22Rv1 (cell line): ENCODE measurements around the gene DGKB.

Source experiments
- H3K27ac ChIP-seq: fragments of 450-650 bp; 2 replicates; pipeline ENCODE4 v1.5.1; 2017
- CTCF ChIP-seq: fragments of 450-650 bp; IDR thresholded peaks from 2 replicates; pipeline ENCODE4 v1.5.1; 2017; ENCODE audit warnings: mild to moderate bottlenecking
- ZFX ChIP-seq: fragments of 450-650 bp; IDR thresholded peaks from 2 replicates; pipeline ENCODE4 v1.6.1; 2017; ENCODE audit warnings: antibody characterized with exemption, borderline replicate concordance

The DGKB gene

DNA sequence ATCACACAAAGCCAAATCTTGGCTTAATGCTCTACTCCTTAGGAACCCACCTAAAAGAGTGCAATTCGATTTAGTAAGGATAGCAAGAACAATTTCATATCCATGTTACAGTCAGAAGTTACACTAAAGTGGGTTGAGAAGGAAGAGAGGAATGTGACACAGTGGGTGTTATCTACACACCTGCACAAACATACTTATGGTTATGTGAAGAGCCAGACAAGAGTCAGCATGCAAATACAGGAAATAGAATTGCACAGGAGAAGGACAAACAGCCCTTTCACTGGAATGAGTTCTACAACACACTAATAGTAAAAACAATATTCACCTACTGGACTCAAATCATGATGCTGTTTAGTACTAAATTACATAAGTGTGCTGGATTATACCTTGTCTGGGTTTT lies 262.8 kb downstream of the DGKB start:
- TF ChIP-seq ZFX (no peak), CTCF (no peak)
- no peak overlapping the region for H3K27ac ChIP-seq

GRCh38 chr7:14639329-14639728 lies 263.2 kb downstream of the DGKB start:
- TF ChIP-seq ZFX (no peak), CTCF (no peak)
- H3K27ac ChIP-seq, result no peak overlapping the region

- TF ChIP-seq CTCF (peak; percentile 13), ZFX (no peak)
- no peak overlapping the region for H3K27ac ChIP-seq
Observed at GRCh38 chr7:14637968-14638367, 264.6 kb downstream of the DGKB start.

GRCh38 chr7:14635955-14636354 lies 266.6 kb downstream of the DGKB start:
- H3K27ac ChIP-seq, result no peak overlapping the region
- no peak for TF ChIP-seq ZFX
- TF ChIP-seq CTCF, result no peak

DNA sequence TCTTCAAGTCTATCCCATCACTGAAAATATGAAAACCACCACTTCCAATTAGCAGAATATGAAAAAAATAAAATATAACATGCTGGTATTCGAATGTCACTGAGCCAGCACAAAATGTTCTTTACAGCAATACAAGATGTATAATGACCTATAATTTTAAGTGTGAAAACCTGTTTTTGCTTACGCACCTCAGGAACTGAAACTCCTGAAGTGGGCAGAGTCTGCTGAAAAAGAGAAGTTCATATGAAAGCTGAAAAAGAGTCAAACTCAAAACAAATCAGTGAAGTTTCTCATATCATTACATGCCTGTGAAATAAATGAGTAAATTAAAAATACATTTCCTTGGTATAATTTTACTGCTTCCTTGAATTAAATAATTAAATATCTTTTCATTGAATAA lies 272.5 kb downstream of the DGKB start:
- TF ChIP-seq CTCF (no peak), ZFX (no peak)
- no peak overlapping the region for H3K27ac ChIP-seq

DNA sequence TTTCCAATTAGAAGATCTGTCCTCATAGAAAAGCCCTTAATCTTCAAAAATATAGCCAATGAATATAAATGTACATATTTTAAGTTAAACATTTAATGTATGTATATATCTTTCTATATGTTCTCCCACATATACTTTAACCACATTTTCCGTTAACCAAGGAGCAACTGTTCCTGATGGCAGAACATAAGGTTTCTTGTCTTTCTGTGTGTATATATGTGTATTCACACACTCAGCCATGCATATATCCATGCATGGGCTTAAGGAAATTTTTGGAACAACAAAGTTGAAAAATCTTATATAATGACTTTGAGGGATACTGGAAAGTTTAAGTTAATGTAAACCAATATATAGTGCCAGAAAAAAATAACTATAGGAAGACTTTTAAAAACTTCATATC lies 274.0 kb downstream of the DGKB start:
- no peak for TF ChIP-seq CTCF

DNA sequence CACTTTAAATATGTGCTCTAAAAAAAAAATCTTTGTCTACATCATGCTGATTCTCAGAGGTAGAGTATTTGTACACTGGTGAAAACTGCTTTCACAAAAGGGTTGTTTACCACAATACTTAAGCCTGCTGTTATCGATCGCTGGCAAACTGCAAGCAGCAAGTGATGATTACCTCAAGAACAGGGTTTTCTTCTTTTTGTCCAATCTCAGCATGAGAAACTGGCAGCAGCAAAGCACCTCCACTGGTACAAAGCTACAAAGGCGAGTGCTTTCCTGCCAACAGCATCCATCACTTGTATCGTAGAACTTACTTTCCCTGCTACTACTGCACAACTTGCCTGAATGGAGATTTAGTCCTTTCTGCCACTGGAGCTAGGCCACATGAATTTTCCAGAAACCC lies 276.5 kb downstream of the DGKB start:
- TF ChIP-seq ZFX (no peak), CTCF (no peak)

More for the DNA sequence above, 274.0 kb downstream of the DGKB start:
- H3K27ac ChIP-seq, result no peak overlapping the region

More for the DNA sequence above, 276.5 kb downstream of the DGKB start:
- no peak overlapping the region for H3K27ac ChIP-seq
